NCI-H2227 treated with DMSO at 0.1 percent for 48 hours (cell line): ENCODE measurements around the gene CDKAL1.
"Not testable (repeated sequence)": the region's sequence is repeated elsewhere in the genome, so short reads cannot be mapped to it uniquely, and the experiment has no call there.

Experiments used
- DNase-seq: peaks from one replicate; lab custom pipeline; 2025; lab: John Stamatoyannopoulos, UW

The CDKAL1 gene

DNA sequence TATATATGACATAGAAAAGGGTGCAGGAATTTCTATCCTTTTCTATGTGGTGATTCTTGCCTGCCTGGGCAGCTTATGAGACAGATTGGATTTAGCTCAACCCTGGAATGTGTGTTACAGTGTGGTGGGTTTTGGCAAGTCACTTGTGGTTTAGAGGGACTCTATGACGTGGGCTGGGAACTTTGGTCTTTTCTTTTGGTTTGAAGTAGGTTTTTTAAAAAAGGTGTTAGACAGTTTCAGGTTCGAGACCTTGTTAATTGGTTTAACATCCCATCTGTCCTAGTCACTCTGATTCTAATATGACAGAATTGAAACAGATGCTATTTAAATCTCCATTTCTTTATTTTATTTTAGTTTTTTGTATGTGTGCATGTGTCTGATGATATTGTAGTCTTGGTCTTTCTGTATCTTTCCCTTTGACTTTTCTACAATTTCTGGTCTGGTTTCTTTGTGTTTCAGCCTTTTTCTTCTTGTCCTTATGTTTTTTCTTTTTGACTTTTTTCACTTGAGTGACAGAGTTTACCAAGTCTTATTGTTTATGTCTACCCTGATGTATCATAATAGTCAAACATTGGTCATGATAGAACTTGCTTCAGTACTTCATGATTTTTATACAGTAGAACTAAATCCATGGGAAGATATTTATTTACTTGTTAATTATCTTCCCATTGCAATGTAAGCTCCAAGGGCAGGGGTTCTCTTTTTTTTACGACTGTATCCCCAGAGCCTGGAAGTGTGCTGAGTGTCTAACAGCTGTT, 174.3 kb downstream of the CDKAL1 start:
- no peak for DNase-seq

DNA sequence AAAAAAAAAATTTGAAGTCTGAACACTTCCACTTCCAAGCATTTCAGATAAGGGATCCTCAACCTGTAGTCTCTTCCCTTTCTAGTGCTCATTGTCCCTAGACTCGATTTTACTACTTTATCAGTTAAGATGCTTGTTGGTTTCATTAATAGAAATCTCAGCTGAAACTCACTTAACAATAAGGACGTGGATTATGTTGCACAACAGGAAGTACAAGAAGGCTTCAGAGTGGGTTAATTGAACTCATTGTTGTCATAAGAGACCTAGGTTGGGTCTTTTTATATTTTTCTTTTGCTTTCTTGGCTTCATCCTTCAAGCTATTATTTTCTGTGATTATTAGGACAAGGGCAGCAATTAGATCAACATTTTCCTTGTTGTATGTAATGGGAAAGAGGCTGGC, 175.2 kb downstream of the CDKAL1 start:
- peak; percentile 69 for DNase-seq

DNA sequence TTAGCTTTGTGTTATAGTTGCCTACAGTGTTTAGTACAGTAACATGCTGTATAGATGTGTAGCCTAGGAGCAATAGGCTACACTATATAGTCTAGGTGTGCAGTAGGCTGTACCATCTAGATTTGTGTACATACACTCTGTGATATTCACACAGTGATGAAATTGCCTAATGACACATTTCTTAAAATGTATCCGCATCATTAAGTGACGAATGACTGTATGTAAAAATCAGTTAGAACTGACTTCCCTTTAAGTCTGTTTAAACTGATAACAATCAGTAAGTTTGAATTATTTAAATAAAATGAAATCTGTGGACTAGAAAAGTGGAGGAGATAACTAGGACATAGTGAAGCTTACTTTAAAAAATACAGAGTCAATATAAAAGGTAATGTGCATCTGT, 176.1 kb downstream of the CDKAL1 start:
- no peak for DNase-seq

DNA sequence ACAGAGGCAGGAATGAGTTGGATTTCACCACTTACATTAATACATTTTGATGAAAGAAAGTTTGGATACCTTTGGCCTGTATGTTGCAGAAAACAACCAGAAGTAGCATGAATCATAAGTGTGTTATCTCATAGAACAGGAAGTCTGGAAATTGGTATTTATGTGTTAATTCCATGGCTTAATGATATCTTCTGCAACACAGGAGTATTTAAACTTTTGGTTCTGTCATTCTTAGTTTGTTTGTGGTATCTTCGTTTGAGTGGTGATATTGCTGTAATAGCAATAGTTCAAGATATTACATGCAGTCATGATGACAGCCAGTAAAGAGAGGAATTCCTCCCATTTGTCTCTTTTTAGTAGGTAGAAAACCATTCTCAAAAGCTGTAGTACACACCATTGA, 177.3 kb downstream of the CDKAL1 start:
- DNase-seq: no peak

DNA sequence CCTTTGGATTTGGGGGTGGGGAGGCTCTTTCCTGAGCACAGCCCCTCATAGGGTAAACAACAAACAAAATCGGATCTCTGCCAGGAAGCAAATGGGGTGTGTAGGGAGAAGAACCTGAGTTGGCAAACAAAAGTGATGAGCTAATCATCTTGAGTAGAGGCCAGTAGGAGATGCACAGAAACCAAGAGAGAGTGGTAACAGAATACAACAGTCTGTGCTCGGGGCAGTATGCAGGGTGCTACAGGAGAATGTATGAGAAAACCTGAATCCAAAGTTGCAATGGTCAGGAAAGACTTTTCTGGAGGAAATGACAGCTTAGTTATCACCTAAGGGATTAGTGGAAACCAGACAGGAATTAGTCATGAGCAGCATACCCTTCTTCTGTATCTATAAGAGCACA, 177.8 kb downstream of the CDKAL1 start:
- no peak for DNase-seq

DNA sequence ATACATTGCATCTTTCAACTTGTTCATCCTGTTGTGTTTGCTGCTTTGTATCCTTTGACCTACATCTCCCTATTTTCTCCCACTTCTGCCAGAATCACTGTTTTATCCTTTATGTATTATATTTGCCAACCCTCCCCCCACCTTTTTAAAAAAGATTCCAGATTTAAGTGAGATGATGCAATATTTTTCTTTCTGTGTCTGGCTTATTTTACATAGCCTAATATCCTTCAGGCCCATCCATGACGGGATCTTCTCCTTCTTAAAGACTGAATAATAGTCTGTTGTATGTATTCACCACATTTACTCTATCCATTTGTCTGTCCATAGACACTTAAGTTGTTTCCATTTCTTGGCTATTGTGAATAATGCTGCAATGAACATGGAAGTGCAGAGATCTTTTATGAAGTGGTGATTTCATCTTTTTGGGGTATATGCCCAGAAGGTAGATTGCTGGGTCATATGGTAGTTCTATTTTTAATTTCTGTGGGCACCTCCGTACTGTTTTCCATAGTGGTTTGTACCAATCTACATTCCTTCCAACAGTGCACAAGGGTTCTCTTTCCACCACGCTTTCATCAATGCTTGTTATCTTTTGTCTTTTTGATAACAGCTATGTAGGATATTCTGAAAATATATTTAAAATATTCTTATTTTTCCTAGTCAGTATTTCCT, 181.0 kb downstream of the CDKAL1 start:
- no peak for DNase-seq

DNA sequence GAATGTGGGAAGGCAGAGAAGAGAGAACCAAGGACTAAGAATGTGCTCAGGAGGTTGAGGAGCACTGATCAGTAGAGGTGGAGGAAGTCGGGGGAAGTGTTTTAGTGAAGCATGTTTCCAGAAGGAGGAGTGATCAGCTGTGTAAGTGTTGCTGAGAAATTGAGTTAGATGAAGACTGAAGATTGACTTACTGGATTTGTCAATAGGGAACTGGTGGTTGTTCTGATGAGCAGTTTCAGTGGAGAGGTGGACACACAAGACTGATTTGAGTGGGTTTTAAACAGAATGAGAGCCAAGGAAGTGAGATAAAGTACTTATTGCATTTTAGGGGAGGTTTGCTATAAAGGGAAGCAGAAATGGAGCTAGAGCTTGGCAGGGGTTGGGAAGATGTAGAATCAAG, 182.6 kb downstream of the CDKAL1 start:
- no peak for DNase-seq

DNA sequence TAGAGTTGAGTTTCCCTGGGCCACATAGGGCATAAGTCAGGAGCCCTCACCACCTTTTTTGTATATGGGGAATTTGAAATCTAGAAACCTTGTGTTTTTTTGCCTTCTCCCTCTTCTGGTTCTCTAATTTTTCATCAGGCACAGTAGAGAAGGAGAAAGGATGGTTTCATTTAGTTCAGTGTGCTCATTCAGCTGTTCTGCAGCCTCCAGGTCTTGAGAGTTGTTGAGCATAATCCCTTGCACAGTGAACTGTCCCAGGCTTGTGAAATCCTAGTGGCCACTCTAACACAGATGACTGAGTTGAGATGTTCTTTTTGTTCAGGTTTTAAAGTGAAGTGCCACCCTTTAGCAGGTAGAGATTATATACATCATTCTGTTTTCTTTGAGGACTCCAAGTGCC, 183.5 kb downstream of the CDKAL1 start:
- DNase-seq: no peak

DNA sequence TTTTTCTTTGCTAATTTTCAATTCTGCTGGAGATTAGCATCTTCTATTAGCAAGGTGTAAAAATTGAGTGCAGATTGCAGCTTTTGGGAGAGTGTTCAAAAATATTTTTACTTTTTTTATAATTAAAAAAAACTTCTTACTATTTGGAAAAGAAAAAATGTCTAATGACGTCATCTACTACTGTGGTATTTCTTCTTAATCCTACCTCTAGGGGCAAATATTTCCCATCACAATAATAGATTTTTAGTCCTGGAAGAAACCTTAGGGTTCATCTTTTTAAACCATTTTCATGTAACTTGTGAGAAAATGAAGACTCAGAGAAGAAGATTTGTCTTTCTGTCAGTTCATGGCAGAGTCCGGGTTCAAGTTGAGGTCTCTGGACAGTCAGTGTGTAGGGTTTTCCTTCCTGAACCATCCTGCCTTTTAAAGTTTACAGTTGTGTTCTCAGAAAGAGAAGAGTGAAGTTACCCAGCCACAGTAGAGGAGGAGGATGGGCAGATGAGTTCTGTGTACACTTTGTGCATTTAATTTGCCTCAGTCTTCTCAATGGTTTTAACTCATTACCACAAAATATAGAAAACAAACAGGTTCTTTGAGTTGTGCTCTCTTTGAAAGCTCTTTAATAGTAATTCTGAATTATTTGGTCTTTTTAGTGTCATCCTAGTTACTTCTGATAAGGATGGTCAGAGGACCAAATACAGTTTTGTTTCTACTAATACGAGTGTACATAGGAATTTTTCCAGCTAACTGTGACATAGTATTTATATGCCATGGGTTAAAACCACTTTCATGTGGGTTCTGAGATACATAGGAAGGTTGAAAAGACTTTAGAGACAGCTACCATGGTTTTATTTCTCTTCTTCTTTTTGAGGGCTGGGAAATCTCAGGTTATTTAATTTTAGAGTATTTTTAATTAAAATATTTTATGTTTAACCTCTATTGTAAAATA, 184.7 kb downstream of the CDKAL1 start:
- no peak for DNase-seq

DNA sequence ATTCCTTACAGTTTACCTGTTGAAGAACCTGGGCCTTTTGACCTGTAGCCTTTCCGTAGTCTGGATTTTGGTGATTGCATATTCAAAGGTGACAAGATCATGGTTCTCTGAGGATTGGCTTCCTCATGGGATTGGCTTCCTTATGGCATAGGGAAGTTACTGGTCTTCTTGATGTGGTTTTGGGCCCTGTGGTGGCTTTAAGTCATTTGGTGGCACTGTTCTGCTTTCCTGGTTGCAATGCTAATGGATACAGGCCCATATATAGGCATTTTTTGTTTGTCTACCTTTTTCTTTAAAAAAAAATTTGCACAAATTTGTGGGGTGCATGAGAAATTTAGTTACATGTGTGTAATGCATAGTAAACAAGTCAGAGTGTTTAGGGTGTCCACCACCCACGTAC, 185.7 kb downstream of the CDKAL1 start:
- no peak for DNase-seq

DNA sequence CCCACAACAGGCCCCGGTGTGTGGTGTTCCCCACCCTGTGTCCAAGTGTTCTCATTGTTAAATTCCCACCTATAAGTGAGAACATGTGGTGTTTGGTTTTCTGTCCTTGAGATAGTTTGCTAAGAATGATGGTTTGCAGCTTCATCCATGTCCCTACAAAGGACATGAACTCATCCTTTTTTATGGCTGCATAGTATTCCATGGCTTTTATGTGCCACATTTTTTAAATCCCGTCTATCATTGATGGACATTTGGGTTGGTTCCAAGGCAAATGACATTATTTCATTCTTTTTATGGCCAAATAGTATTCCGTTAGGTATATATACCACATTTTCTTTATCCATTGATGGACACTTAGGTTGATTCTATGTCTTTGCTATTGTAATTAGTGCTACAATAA, 186.9 kb downstream of the CDKAL1 start:
- DNase-seq: not testable (repeated sequence)

DNA sequence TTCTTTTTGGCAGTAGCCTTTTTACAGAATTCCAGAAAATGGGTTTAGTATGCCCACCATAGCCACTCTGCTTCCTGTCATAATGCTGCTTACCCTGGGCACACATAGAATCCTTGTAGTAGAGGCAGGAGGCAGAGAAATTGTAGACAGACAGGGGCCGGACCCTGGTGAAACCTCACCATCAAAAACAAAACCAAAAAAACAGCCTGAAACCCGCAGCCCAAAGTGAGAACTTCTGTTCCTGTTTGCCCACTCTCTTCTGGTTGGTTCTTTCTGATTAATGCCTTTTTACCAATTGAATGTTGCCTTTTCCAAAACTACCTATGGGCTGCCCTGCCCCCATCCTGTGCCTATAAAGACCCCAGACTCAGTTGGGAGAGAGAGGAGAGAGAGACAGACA, 188.2 kb downstream of the CDKAL1 start:
- DNase-seq: no peak

DNA sequence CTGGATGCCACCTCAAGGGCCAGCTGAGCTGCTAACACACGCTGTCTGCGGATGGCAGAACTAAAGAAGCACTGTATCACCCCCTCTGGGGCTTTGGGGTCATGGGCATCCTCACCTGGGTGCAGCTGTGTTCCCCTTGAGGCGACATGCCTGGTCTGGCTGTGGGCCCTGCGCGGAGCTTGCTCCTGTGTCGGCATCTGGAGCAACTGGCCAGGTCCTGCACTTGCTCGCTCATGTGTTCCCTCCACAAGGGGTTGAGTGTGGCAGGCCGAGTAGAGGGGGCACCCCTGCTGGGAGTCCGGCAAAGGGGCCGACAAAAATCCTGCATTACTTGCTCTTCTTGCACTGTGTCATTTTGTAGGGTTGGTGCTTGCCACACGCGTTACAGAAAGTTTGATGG, 189.0 kb downstream of the CDKAL1 start:
- DNase-seq: no peak

DNA sequence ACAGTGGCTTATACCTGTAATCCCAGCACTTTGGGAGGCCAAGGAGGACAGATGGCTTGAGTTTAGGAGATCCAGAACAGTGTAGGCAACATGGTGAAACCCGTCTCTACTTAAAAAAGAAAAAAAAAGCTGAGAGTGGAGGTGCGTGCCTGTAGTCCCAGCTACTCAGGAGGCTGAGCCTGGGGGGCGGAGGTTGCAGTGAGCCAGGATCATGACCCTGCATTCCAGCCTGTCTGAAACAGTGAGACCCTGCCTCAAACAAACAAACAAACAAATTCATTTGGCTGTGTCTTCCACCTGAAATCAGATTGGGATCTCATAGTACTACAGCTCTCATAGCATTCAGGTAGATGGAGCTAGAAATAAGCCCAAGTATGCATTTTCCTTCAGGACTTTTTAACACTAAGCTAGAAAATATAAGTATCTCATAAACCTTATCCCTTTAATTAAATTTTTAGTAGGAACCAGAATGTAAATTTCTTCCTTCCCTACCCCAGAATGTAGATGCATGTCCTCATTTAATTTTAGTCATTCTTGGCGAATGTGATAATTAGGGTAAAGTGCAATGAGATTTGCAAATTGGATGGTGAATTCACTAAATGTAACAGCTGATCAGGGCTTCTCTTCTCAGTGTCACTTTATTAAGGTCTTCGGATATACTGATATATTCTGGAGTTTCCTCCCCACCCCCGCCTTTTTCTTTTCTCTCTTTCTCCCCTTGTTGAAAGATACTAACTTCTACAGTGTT, 190.4 kb downstream of the CDKAL1 start:
- DNase-seq: no peak

DNA sequence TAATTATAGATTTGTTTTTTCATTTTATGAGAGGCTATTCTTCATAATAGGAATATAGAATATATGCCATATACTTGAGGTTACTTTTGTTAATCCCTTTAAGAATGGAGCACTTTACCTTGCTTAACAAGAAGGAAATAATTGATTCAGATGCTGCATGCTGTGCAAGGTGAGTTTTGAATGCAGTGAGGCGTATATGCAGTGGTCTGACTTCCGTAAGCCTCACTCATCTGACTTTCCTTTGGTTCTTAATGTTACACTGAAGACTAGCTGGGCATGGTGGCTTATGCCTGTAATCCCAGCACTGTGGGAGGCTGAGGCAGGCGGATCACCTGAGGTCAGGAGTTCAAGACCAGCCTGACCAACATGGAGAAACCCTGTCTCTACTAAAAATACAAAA, 191.0 kb downstream of the CDKAL1 start:
- DNase-seq: not testable (repeated sequence)

DNA sequence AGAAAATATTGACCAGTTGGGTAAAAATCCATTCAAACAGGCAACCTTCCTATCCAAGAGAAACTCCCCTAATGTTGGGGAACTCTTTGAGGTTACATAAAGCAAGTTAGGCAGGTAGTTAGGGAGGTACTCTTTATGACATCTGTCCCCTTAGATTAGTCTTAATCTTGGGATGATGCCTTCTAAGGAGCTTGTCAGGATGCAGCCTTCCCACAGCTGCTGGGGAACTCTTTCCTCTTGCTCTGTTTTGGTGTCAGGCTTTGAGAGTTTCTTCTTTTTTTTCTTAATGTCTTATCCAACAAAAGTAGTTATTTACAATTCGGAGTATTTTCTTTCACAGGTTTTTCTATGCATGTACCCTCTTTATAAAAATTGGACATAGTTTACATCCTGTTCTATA, 194.8 kb downstream of the CDKAL1 start:
- DNase-seq: no peak

DNA sequence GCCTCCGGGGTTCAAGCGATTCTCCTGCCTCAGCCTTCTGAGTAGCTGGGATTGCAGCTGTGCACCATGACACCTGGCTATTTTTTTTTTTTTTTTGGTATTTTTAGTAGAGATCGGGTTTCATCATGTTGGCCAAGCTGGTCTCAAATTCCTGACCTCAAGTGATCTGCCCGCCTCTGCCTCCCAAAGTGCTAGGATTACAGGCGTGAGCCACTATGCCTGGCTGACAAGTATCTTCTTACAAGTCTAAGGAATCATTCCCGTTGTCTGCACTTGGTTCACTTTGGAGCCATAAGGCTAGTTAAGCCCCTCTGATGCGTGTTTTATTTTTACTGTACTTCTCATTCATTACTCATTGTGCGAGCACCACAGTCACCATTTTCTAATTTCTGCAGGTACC, 198.1 kb downstream of the CDKAL1 start:
- not testable (repeated sequence) for DNase-seq

DNA sequence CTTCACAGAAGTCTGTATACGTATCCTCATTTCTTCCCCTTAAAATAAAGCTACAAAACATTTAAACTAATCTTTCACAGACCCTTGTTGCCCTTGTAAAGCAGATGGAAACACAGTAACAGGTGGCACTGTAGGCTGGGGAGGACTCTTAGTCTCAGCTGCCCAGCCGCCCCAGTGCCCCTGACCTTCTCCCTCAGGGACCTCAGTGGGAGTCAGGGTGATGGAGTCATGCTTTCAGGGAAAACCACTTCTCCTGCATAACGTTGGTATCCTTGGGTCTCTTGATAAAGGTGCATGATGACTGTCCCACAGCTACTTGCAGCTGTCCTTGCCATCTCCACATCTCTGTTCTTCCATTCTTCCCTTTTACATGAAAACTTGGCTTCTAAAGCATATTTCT, 198.6 kb downstream of the CDKAL1 start:
- no peak for DNase-seq

DNA sequence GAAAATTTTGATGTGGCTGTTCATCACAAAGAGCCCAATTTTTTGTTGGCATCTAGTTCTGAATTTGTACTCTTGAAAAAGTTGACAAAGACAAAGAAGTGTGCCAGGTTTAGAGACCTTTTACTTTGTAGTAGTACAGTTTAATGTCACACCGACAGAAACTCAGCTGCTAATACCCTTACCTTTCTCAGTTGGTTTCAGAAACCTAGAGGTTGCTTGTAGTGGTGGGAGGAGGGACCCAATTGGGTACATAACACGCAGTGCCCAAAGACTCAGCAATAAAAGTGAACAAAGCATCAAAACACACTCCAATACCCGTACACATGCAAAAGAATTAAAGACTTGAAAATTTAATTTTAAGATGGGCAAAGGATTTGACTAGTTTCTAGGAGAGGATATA, 203.7 kb downstream of the CDKAL1 start:
- no peak for DNase-seq

DNA sequence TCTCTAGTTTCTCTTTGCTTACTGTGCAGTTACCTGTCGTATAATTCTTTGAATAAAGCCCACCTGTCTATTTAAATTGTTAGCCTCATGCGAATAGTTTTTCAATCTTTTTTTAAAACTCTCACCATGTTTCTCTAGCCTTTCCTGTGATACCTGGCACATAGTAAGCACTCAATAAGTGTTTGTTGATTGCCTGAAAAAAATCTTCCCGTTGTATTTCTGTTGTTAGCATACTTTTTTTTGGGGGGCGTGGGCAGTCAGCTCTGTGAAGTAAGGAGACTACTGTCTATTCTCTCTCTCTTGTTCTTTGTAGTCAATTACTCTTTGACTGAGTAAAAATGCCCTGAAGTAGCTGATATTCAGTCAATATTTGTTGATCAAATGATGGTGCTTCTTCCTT, 205.8 kb downstream of the CDKAL1 start:
- DNase-seq: no peak

DNA sequence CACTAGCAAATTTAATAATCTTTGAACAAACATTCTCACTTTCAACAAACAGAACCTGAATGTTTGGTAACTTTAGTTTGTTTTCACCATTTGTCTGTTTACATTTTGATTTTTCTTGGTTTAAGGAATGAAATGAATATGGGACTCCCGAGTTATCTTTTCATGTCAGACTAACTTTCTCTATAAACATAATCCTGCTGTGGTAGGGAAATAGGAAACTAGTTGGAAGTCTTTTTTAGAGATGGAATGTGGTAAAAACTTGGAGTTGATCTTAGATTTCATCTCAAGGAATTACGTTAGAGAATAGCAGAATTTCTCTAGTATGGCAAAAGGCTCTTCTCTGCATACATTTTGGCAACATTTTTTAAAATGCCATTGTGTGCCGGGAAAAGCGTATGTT, 206.5 kb downstream of the CDKAL1 start:
- DNase-seq: no peak

DNA sequence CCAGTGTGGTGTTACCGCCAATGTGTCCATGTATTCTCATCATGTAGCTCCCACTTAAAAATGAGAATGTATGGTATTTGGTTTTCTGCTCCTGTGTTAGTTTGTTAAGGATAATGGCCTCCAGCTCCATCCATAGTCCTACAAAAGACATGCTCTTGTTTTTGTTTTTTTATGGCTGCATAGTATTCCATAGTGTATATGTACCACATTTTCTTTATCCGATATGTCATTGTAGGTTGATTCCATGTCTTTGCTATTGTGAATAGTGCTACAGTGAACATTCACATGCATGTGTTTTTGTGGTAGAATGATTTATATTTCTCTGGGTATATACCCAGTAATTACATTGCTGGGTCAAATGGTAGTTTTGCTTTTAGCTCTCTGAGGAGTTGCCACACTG, 207.2 kb downstream of the CDKAL1 start:
- no peak for DNase-seq
